Activated naive CD4-positive, alpha-beta T cell treated with anti-CD3 and anti-CD28 coated beads, Interleukin-2, amount 50 U/mL, for 16 hours (primary cell): ENCODE measurements around the gene MFNG.

ENCODE experiments used
- DNase-seq: peaks from one replicate; pipeline ENCODE4 v3.0.0-alpha.2; 2020

Gene MFNG

GRCh38 chr22:37420686-37421467, 65.3 kb downstream of the MFNG start:
- no peak for DNase-seq

- DNase-seq: no peak
Observed at GRCh38 chr22:37419969-37420685, 66.1 kb downstream of the MFNG start.

- DNase-seq: no peak
Observed at GRCh38 chr22:37419370-37419968, 66.7 kb downstream of the MFNG start.
